ENCODE results near the gene LRRC57. TPM values are rescaled to one million over a fixed set of nuclear protein-coding genes. Genes with fewer than 3 reads are reported as not detected.

Gene LRRC57
- total and polyA plus RNA-seq, 2 donors, result 9.6 to 13.8 TPM

DNA sequence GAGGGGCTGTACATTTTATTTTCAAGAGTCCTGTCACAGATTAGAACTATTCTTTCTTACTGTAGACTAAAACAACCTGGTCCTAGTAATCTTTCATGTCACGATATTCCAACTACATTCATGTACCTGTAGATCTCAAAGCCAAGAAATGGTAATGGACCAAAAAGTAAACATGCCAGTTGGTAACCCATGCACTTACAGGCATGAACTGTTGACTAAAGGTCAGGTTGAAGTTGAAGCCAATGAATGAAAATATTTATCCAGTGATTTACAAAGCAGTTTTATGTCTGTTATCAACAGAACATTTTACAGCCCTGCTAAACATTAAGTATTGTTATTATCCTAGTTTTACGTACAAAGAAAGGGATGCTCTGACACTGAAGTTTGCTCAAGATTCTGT lies 25.3 kb downstream of the LRRC57 start:
- Histone ChIP-seq H3K27ac (ENCODE audit: low read depth in 1 of 2, low read length in 1 of 2) (no peak overlapping the region), H3K9me3 (ENCODE audit: control insufficient read depth in 2 of 2, insufficient read depth in 1 of 2, low read length in 1 of 2) (no peaks in the 10 kb centered on the region), H3K4me3 (ENCODE audit: low read length in 2 of 2) (no peak overlapping the region), H3K4me1 (ENCODE audit: control insufficient read depth in 2 of 2, insufficient read depth in 2 of 2, low read length in 2 of 2) (no peaks in the 10 kb centered on the region), H3K36me3 (ENCODE audit: control insufficient read depth in 2 of 2, insufficient read depth in 2 of 2, low read length in 1 of 2) (peaks cover 6 to 13% of the 10 kb centered on the region in 2 donors), H3K27me3 (ENCODE audit: control insufficient read depth in 2 of 2, insufficient read depth in 1 of 2, low read length in 1 of 2) (no peaks in the 10 kb centered on the region)
- no peak for DNase-seq (ENCODE audit: low read depth in 6 of 9, low spot score in 9 of 9)
- 99% methylated on average over 2 of the region's 2 CpGs for WGBS

DNA sequence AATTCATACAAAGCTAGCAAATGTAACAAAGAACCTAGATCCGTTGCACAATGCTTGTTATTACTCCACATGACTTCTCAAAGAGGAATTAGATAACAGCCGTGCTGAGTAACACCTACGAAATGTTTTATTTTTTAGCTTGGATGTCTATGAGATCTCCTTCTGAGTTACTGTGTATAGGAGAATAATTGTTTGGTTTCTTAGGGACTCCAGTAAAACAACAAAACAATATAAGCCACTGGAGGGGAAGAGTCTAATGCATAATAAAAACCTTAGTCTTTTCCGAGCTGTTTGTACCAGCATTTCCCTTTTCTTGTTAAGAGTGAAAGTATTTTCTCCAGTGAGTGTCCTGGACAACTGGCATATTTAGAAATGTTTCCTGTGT lies 37.6 kb downstream of the LRRC57 start:
- Histone ChIP-seq H3K27ac (ENCODE audit: low read depth in 1 of 2, low read length in 1 of 2) (no peak overlapping the region), H3K36me3 (ENCODE audit: control insufficient read depth in 2 of 2, insufficient read depth in 2 of 2, low read length in 1 of 2) (peaks cover 4 to 18% of the 10 kb centered on the region in 2 donors), H3K4me3 (ENCODE audit: low read length in 2 of 2) (no peak overlapping the region), H3K9me3 (ENCODE audit: control insufficient read depth in 2 of 2, insufficient read depth in 1 of 2, low read length in 1 of 2) (no peaks in the 10 kb centered on the region), H3K4me1 (ENCODE audit: control insufficient read depth in 2 of 2, insufficient read depth in 2 of 2, low read length in 2 of 2) (no peaks in the 10 kb centered on the region), H3K27me3 (ENCODE audit: control insufficient read depth in 2 of 2, insufficient read depth in 1 of 2, low read length in 1 of 2) (no peaks in the 10 kb centered on the region)
- DNase-seq (ENCODE audit: low read depth in 6 of 9, low spot score in 9 of 9), result no peak
- WGBS, result 53% methylated on average over 4 of the region's 4 CpGs

DNA sequence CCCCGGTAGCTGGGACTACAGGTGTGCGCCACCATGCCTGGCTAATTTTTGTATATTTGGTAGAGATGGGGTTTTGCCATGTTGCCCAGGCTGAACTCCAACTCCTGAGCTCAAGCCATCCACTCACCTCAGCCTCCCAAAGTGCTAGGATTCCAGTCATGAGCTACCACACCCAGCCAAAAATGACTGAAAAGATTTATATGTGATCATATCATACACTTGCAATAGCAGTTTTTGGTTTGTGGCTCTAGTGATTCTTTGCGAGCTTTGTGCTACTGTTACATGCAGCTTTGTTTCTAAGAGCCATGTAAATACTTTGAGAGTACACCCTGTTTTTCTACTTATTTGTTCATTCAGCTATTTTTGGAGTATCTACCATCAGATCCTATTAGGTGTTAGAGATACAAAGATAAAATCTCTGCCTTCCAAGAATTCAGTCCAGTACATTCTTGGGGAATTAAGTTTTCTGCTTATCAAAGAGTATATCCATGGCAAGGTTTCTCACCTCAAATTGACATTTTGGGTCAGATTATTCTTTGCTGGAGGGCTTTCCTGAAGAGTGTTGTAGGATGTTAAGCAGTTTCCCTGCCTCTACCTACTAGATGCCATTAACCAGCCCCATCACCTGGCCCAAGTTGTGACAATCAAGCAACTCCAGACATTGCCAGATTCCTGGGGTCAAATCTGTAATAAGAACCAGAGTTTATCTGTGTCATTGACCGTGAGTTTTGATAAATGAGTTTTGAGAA lies 38.2 kb downstream of the LRRC57 start:
- DNase-seq (ENCODE audit: low read depth in 6 of 9, low spot score in 9 of 9), result no peak
- no peaks in the 10 kb centered on the region for H3K27me3 ChIP-seq (ENCODE audit: control insufficient read depth in 2 of 2, insufficient read depth in 1 of 2, low read length in 1 of 2)
- 89% methylated on average over 4 of the region's 4 CpGs for WGBS
- peaks cover 4 to 17% of the 10 kb centered on the region in 2 donors for H3K36me3 ChIP-seq (ENCODE audit: control insufficient read depth in 2 of 2, insufficient read depth in 2 of 2, low read length in 1 of 2)
- no peak overlapping the region for H3K27ac ChIP-seq (ENCODE audit: low read depth in 1 of 2, low read length in 1 of 2)
- H3K4me3 ChIP-seq (ENCODE audit: low read length in 2 of 2), result no peak overlapping the region
- no peaks in the 10 kb centered on the region for H3K4me1 ChIP-seq (ENCODE audit: control insufficient read depth in 2 of 2, insufficient read depth in 2 of 2, low read length in 2 of 2)
- no peaks in the 10 kb centered on the region for H3K9me3 ChIP-seq (ENCODE audit: control insufficient read depth in 2 of 2, insufficient read depth in 1 of 2, low read length in 1 of 2)

DNA sequence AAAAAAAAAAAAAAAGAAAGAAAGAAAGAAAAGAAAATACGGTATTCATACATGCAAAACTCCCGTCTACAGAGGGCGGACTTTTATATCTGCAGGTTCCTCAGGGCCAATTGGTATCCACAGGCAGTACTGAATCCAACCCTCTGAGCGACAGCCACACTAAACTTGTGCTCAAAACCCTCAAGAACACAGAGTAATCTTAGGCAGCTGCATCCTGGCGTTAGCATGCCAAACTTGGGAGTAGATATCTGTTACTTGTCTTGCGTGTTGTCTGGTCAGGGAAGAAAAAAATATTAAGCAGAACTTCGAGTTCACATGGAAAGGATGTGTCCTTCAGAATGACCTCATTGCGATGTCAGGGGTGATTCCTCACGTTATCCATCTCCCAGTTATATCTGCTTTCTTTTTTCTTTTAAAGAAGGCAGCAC lies 40.3 kb downstream of the LRRC57 start:
- no peak overlapping the region for H3K27ac ChIP-seq (ENCODE audit: low read depth in 1 of 2, low read length in 1 of 2)
- WGBS, result 94% methylated on average over 9 of the region's 9 CpGs
- H3K4me1 ChIP-seq (ENCODE audit: control insufficient read depth in 2 of 2, insufficient read depth in 2 of 2, low read length in 2 of 2), result no peaks in the 10 kb centered on the region

DNA sequence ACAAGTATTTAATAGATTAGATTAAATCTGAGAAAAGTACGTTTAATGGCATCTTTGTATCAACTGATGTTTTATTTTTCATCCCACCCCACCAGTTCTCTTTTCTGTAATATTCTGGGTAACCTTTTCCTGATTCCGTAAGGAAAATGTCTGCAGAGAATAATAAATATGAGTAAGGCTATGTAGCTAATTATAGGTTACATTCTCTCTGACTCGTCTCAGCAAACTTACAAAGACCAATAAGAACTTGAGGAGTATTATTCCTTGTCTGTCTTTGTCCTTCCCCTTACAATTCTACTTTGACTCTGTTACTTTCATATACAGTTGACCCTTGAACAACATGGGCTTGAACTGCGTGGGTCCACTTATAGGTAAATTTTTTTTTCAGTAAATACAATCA lies 41.1 kb downstream of the LRRC57 start:
- no peak overlapping the region for H3K4me3 ChIP-seq (ENCODE audit: low read length in 2 of 2)
- no peaks in the 10 kb centered on the region for H3K9me3 ChIP-seq (ENCODE audit: control insufficient read depth in 2 of 2, insufficient read depth in 1 of 2, low read length in 1 of 2)
- H3K36me3 ChIP-seq (ENCODE audit: control insufficient read depth in 2 of 2, insufficient read depth in 2 of 2, low read length in 1 of 2), result peaks cover 0 to 2% of the 10 kb centered on the region in 2 donors
- H3K4me1 ChIP-seq (ENCODE audit: control insufficient read depth in 2 of 2, insufficient read depth in 2 of 2, low read length in 2 of 2), result no peaks in the 10 kb centered on the region
- H3K27ac ChIP-seq (ENCODE audit: low read depth in 1 of 2, low read length in 1 of 2), result no peak overlapping the region
- H3K27me3 ChIP-seq (ENCODE audit: control insufficient read depth in 2 of 2, insufficient read depth in 1 of 2, low read length in 1 of 2), result no peaks in the 10 kb centered on the region
- no peak for DNase-seq (ENCODE audit: low read depth in 6 of 9, low spot score in 9 of 9)
- WGBS, result 97% methylated on average over 4 of the region's 4 CpGs

More for the DNA sequence above, 40.3 kb downstream of the LRRC57 start:
- Histone ChIP-seq H3K27me3 (ENCODE audit: control insufficient read depth in 2 of 2, insufficient read depth in 1 of 2, low read length in 1 of 2) (no peaks in the 10 kb centered on the region), H3K4me3 (ENCODE audit: low read length in 2 of 2) (no peak overlapping the region), H3K36me3 (ENCODE audit: control insufficient read depth in 2 of 2, insufficient read depth in 2 of 2, low read length in 1 of 2) (peaks cover 0 to 7% of the 10 kb centered on the region in 2 donors), H3K9me3 (ENCODE audit: control insufficient read depth in 2 of 2, insufficient read depth in 1 of 2, low read length in 1 of 2) (no peaks in the 10 kb centered on the region)
- DNase-seq (ENCODE audit: low read depth in 6 of 9, low spot score in 9 of 9), result no peak

DNA sequence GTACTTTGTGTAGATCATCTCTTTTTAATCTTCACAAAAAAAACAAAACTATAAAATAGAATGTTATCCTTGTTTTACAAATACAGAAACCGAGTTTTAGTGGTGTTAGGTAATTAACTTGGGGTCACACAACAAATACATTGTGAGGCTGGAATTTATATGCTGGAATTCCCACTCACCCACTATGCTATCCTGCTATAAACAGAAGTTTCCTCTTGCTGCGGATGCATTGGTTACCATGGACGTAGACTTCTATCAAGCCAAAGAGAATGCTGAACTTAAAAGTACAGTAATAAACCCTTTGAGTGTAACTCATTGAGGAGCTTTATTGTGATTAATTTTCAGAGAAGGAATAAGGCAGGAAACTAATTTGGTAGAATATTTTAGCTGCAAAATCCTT lies 44.0 kb downstream of the LRRC57 start:
- 97% methylated on average over 3 of the region's 3 CpGs for WGBS
- H3K9me3 ChIP-seq (ENCODE audit: control insufficient read depth in 2 of 2, insufficient read depth in 1 of 2, low read length in 1 of 2), result no peaks in the 10 kb centered on the region
- no peak for DNase-seq (ENCODE audit: low read depth in 6 of 9, low spot score in 9 of 9)

DNA sequence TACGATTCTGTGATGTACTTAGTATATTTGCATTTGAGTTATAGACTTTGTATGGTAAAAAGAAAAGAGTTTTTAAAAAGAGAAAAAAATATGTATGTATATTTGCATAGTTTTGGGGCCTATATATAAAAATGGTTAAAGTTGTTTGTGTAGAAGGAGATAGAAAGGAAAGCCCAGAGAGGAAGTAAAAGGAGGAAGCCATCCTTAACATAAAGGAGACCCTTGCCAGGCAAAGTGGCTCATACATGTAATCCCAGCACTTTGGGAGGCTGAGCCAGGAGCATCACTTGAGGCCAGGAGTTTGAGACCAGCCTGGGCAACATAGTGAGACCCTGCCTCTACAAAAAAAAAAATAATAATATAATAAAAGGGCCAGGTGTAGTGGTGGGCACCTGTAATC lies 44.8 kb downstream of the LRRC57 start:
- H3K9me3 ChIP-seq (ENCODE audit: control insufficient read depth in 2 of 2, insufficient read depth in 1 of 2, low read length in 1 of 2), result no peaks in the 10 kb centered on the region
- no peak for DNase-seq (ENCODE audit: low read depth in 6 of 9, low spot score in 9 of 9)
- H3K36me3 ChIP-seq (ENCODE audit: control insufficient read depth in 2 of 2, insufficient read depth in 2 of 2, low read length in 1 of 2), result no peaks in the 10 kb centered on the region
- no peaks in the 10 kb centered on the region for H3K27me3 ChIP-seq (ENCODE audit: control insufficient read depth in 2 of 2, insufficient read depth in 1 of 2, low read length in 1 of 2)
- H3K4me1 ChIP-seq (ENCODE audit: control insufficient read depth in 2 of 2, insufficient read depth in 2 of 2, low read length in 2 of 2), result no peaks in the 10 kb centered on the region
- H3K27ac ChIP-seq (ENCODE audit: low read depth in 1 of 2, low read length in 1 of 2), result no peak overlapping the region
- H3K4me3 ChIP-seq (ENCODE audit: low read length in 2 of 2), result no peak overlapping the region
- 100% methylated on average over 1 of the region's 1 CpG for WGBS

More for the DNA sequence above, 44.0 kb downstream of the LRRC57 start:
- Histone ChIP-seq H3K4me1 (ENCODE audit: control insufficient read depth in 2 of 2, insufficient read depth in 2 of 2, low read length in 2 of 2) (no peaks in the 10 kb centered on the region), H3K36me3 (ENCODE audit: control insufficient read depth in 2 of 2, insufficient read depth in 2 of 2, low read length in 1 of 2) (no peaks in the 10 kb centered on the region), H3K27me3 (ENCODE audit: control insufficient read depth in 2 of 2, insufficient read depth in 1 of 2, low read length in 1 of 2) (no peaks in the 10 kb centered on the region), H3K4me3 (ENCODE audit: low read length in 2 of 2) (no peak overlapping the region), H3K27ac (ENCODE audit: low read depth in 1 of 2, low read length in 1 of 2) (no peak overlapping the region)

DNA sequence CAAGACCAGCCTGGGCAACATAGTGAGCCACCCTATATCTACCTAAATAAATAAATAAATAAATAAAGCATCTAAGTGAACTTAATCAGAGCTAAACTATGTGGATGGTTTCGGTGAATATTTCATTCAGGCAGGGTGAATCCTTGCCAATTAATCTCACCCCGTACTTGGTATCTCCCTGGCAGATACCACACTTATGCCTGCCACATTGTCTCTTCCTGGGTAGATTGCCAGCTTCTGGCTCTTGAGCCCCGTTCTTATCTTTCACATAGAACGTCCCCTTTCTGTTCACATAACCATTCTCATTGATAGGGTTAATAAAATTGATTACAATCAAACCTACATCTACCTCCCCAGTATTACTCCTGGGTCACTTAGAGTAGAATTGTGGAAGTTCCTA lies 46.1 kb downstream of the LRRC57 start:
- no peaks in the 10 kb centered on the region for H3K36me3 ChIP-seq (ENCODE audit: control insufficient read depth in 2 of 2, insufficient read depth in 2 of 2, low read length in 1 of 2)
- peaks cover 0 to 5% of the 10 kb centered on the region in 2 donors for H3K4me1 ChIP-seq (ENCODE audit: control insufficient read depth in 2 of 2, insufficient read depth in 2 of 2, low read length in 2 of 2)
- 97% methylated on average over 4 of the region's 4 CpGs for WGBS
- no peak overlapping the region for H3K27ac ChIP-seq (ENCODE audit: low read depth in 1 of 2, low read length in 1 of 2)
- no peak for DNase-seq (ENCODE audit: low read depth in 6 of 9, low spot score in 9 of 9)
- no peaks in the 10 kb centered on the region for H3K9me3 ChIP-seq (ENCODE audit: control insufficient read depth in 2 of 2, insufficient read depth in 1 of 2, low read length in 1 of 2)
- H3K27me3 ChIP-seq (ENCODE audit: control insufficient read depth in 2 of 2, insufficient read depth in 1 of 2, low read length in 1 of 2), result no peaks in the 10 kb centered on the region
- no peak overlapping the region for H3K4me3 ChIP-seq (ENCODE audit: low read length in 2 of 2)

DNA sequence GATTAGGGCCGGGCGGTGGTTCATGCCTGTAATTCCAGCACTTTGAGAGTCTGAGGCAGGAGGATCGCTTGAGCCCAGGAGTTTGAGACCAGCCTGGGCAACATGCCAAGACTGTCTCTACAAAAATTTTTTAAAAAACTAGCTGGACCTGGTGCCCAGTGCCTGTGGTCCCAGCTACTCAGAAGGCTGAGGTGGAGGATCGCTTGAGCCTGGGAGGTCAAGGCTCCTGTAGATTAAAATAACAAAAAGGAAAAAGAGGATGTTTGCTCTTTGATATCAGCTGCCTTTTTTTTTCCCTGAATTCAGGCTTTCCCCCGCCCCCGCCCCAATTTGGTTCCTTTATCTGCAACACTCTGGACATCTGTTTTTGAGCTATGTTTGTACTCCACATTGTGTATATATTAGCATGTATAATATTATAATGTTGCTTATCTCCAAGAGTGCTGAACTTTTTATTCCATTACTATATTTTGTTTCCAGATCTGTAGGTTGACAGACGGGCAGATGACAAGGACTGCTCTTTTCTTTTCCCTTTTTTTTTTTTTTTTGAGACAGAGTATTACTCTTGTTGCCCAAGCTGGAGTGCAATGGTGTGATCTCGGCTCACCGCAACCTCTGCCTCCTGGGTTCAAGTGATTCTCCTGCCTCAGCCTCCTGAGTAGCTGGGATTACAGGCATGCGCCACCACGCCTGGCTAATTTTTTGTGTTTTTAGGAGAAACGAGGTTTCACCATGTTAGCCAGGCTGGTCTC lies 48.6 kb downstream of the LRRC57 start:
- WGBS, result 95% methylated on average over 12 of the region's 12 CpGs
- H3K27ac ChIP-seq (ENCODE audit: low read depth in 1 of 2, low read length in 1 of 2), result no peak overlapping the region
- no peaks in the 10 kb centered on the region for H3K36me3 ChIP-seq (ENCODE audit: control insufficient read depth in 2 of 2, insufficient read depth in 2 of 2, low read length in 1 of 2)
- H3K27me3 ChIP-seq (ENCODE audit: control insufficient read depth in 2 of 2, insufficient read depth in 1 of 2, low read length in 1 of 2), result no peaks in the 10 kb centered on the region
- H3K4me1 ChIP-seq (ENCODE audit: control insufficient read depth in 2 of 2, insufficient read depth in 2 of 2, low read length in 2 of 2), result peaks cover 8% of the 10 kb centered on the region in 2 donors
- H3K9me3 ChIP-seq (ENCODE audit: control insufficient read depth in 2 of 2, insufficient read depth in 1 of 2, low read length in 1 of 2), result no peaks in the 10 kb centered on the region
- no peak overlapping the region for H3K4me3 ChIP-seq (ENCODE audit: low read length in 2 of 2)
- DNase-seq (ENCODE audit: low read depth in 6 of 9, low spot score in 9 of 9), result no peak

All from thymus (tissue), 11 donors.